HepG2 (cell line): Measurements from ENCODE around the gene SMPD3. TPM values are rescaled to one million over a fixed set of nuclear protein-coding genes. Genes with fewer than 3 reads are reported as not detected.

Experiments
- ATAC-seq: fragments of 200-7000 bp; cut with Tn5 transposase; 3 replicates; pipeline ENCODE4 v1.9.1; 2020; ENCODE audit warnings: mild to moderate bottlenecking, moderate library complexity
- BruUV-seq: library from RNA; stranded (reverse); fragments of 400-500 nt; replicated peaks from 2 replicates; lab custom pipeline; 2021; lab: Mats Ljungman, UMichigan
- CTCF ChIA-PET: fragments of 300-600 bp; formaldehyde crosslinking; extraction: SDS; loops from one replicate; lab custom pipeline; 2021; ENCODE audit warnings: low total read pairs, inconsistent platforms, low intra/inter-chr PET ratio; lab: Yijun Ruan, JAX
- POLR2A ChIA-PET: fragments of 350-600 bp; sonication (Branson Sonifier 250); formaldehyde crosslinking; loops from one replicate; lab custom pipeline; 2020; ENCODE audit warnings: antibody characterized with exemption, inconsistent platforms; lab: Yijun Ruan, JAX
- DNase-seq: peaks from one replicate; pipeline ENCODE4 v3.0.0-alpha.2; 2015; ENCODE audit warnings: low spot score
- FAIRE-seq: peaks from 3 replicates; lab custom pipeline; 2011; peaks lifted over from hg19 to GRCh38; lab: Jason Lieb, UNC
- H2AFZ ChIP-seq: one replicate; pipeline ENCODE4 v1.6.1; 2011; ENCODE audit warnings: low read length, inconsistent platforms
- H3K27ac ChIP-seq: fragments of 300-600 bp; 3 replicates; pipeline ENCODE4 v1.8.0; 2011; ENCODE audit warnings: mixed run types, mild to moderate bottlenecking, mixed read lengths, low read length, inconsistent platforms; ENCODE audit not compliant: insufficient read depth; ENCODE audit errors: extremely low read length
- H3K27me3 ChIP-seq, 2 experiments: fragments of 200-600 bp in 1 of 2; 2 replicates in 1 of 2; 3 replicates in 1 of 2; pipeline versions ENCODE4 v1.6.0 to v1.8.0; 2011; ENCODE audit warnings: low read length in 2 of 2, mild to moderate bottlenecking in 2 of 2, moderate library complexity in 2 of 2, inconsistent platforms in 1 of 2; ENCODE audit not compliant: insufficient read depth in 2 of 2, control insufficient read depth in 1 of 2
- H3K36me3 ChIP-seq, 2 experiments: fragments of 200-600 bp in 1 of 2; replicated peaks in 1 of 2; 2 replicates in 1 of 2; 3 replicates in 1 of 2; pipeline versions ENCODE4 v1.5.1 to v1.8.0; 2011; ENCODE audit warnings: low read length in 2 of 2, inconsistent platforms in 1 of 2; ENCODE audit not compliant: insufficient read depth in 2 of 2, control insufficient read depth in 1 of 2
- H3K4me1 ChIP-seq: 2 replicates; pipeline ENCODE4 v1.5.1; 2012; ENCODE audit warnings: low read length, inconsistent platforms; ENCODE audit not compliant: insufficient read depth
- H3K4me2 ChIP-seq: 2 replicates; pipeline ENCODE4 v1.6.0; 2011; ENCODE audit warnings: low read depth, low read length, inconsistent platforms
- H3K4me3 ChIP-seq, 3 experiments: fragments of 200-600 bp in 1 of 3; sonication (generic), shearing (Covaris generic) in 1 of 3; replicated peaks in 1 of 3; 2 replicates each; pipeline ENCODE4 v1.5.1; 2011 to 2016; ENCODE audit warnings: low read length in 3 of 3, inconsistent platforms in 2 of 3, low read depth in 2 of 3, mild to moderate bottlenecking in 2 of 3, control low read depth in 1 of 3, mixed read lengths in 1 of 3; ENCODE audit not compliant: insufficient read depth in 1 of 3
- H3K79me2 ChIP-seq: one replicate; pipeline ENCODE4 v1.6.1; 2011; ENCODE audit warnings: low read length, inconsistent platforms; ENCODE audit not compliant: insufficient read depth
- H3K9ac ChIP-seq: 2 replicates; pipeline ENCODE4 v1.6.0; 2011; ENCODE audit warnings: mild to moderate bottlenecking, low read depth, low read length, inconsistent platforms; ENCODE audit not compliant: insufficient read depth
- H3K9me3 ChIP-seq: 2 replicates; pipeline ENCODE4 v1.5.1; 2012; ENCODE audit warnings: mild to moderate bottlenecking, low read length
- H4K20me1 ChIP-seq: 2 replicates; pipeline ENCODE4 v1.6.0; 2011; ENCODE audit warnings: inconsistent platforms, mild to moderate bottlenecking, low read length, moderate library complexity; ENCODE audit not compliant: insufficient read depth
- DZIP1 ChIP-seq: sonication (generic); formaldehyde crosslinking; IDR thresholded peaks from 2 replicates; pipeline ENCODE4 v1.5.0; 2020; ENCODE audit warnings: mild to moderate bottlenecking, missing genetic modification reagents
- RNF219 ChIP-seq: sonication (generic); formaldehyde crosslinking; IDR thresholded peaks from 2 replicates; pipeline ENCODE4 v1.5.0; 2020; ENCODE audit warnings: mild to moderate bottlenecking, missing genetic modification reagents
- ZNF547 ChIP-seq: sonication (generic); formaldehyde crosslinking; IDR thresholded peaks from 2 replicates; pipeline ENCODE4 v1.5.1; 2020; ENCODE audit warnings: mild to moderate bottlenecking, missing genetic modification reagents
- WGBS: methylation state at CpG from one replicate; pipeline ENCODE4 v1.1.6; 2017; ENCODE audit warnings: low lambda C conversion rate; 5-methylcytosine and 5-hydroxymethylcytosine counted together
- in situ Hi-C: cut with HindIII; loops from 2 replicates; pipeline ENCODE4 v1.10.0; 2017; ENCODE audit warnings: low pct_unique_long_range_greater_than_20kb; ENCODE audit not compliant: extremely low pct_ligation_motif_present
- intact Hi-C: fragments of 100-400 bp; cut with micrococcal nuclease; formaldehyde crosslinking; loops from one replicate; pipeline ENCODE4 v1.10.0; 2022; ENCODE audit not compliant: unreplicated experiment
- polyA plus RNA-seq, 8 experiments: library from polyadenylated mRNA; depleted of rRNA in 3 of 8; stranded (reverse) in 7 of 8; unstranded in 1 of 8; fragments of >200 nt; fragmentation: Illumina TruSeq in 4 of 8; extraction: Trizol in 4 of 8; gene quantifications; 2 replicates each; pipeline versions ENCODE4 v1.2.1 to v1.2.3, GENCODE V29; 2011 to 2016; ENCODE audit warnings: low read depth in 4 of 8, missing spikeins in 1 of 8, mixed read lengths in 1 of 8; ENCODE audit not compliant: insufficient read depth in 1 of 8
- total RNA-seq, 5 experiments: library from RNA; depleted of rRNA; stranded (reverse); fragments of >200 nt; fragmentation: Illumina TruSeq; extraction: Trizol; gene quantifications; 2 replicates each; pipeline ENCODE4 v1.2.3, GENCODE V29; 2016; ENCODE audit warnings: low read depth in 1 of 5

SMPD3 gene
- total and polyA plus RNA-seq, 2 of the 13 experiments (the other 11 are each of a cell fraction or from before 2014, with no cell fraction given): 0.07 to 0.32 TPM

DNA sequence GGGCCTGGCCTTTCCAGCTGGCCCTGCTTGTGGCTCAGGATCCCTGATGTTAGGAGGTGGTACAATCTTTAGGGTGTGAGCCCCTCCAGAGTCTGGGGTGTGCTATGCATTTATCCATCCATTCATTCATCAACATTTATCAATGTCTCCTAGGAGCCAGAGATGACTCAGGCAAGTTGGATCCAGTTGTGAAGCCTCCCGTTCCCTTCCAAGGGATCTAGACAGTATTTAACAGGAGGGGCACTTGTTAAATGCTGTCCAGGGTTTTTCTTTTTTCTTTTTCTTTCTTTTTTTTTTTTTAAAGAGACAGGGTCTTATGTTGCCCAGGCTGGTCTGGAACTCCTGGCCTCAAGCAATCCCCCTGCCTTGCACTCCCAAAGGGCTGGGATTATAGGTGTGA lies 42.0 kb upstream of the SMPD3 start:
- FAIRE-seq (no peak), DNase-seq (no peak), ATAC-seq (no peak)
- Histone ChIP-seq H3K9me3 (peaks cover 12% of the 10 kb centered on the region), H3K27ac (no peak overlapping the region), H3K4me2 (no peak overlapping the region), H3K4me1 (0 out of 2 replicates have a peak, but pooled peaks cover 6% of the 10 kb centered on the region), H3K36me3 (no peaks in the 10 kb centered on the region), H2AFZ (no peak overlapping the region), H4K20me1 (no peaks in the 10 kb centered on the region), H3K4me3 (no peak overlapping the region), H3K79me2 (no peaks in the 10 kb centered on the region), H3K27me3 (no peaks in the 10 kb centered on the region), H3K9ac (no peak overlapping the region)
- ChIA-PET POLR2A (no interaction called here), CTCF (no interaction called here)
- in situ Hi-C loops: no loop called here
- no TSS peak for BruUV-seq
- 38% methylated on average over 1 of the region's 1 CpG for WGBS
- intact Hi-C loops: no loop called here
- TF ChIP-seq RNF219 (CRISPR knock-in tag) (no peak), ZNF547 (CRISPR knock-in tag) (no peak), DZIP1 (CRISPR knock-in tag) (no peak)
